SK-N-SH (cell line): ENCODE results near the gene THEM4. TPM values are rescaled to one million over a fixed set of nuclear protein-coding genes. Genes with fewer than 3 reads are reported as not detected.

ENCODE experiments used
- CTCF ChIA-PET: fragments of 300-600, 350-600 bp; formaldehyde crosslinking; extraction: SDS; loops from one replicate; lab custom pipeline; 2021; lab: Yijun Ruan, JAX
- POLR2A ChIA-PET: fragments of 350-600 bp; sonication (Branson Sonifier 250); formaldehyde crosslinking; extraction: SDS; loops from one replicate; lab custom pipeline; 2020; ENCODE audit warnings: antibody characterized with exemption, inconsistent platforms; lab: Yijun Ruan, JAX
- DNase-seq: peaks from one replicate; pipeline ENCODE4 v3.0.0; 2012
- H2AFZ ChIP-seq: fragments of 200-600 bp; sonication (generic); 2 replicates; pipeline ENCODE4 v1.8.1; 2016; ENCODE audit warnings: antibody characterized with exemption, mild to moderate bottlenecking, low read depth
- H3F3A ChIP-seq: fragments of 200-600 bp; sonication (generic); replicated peaks from 2 replicates; pipeline ENCODE3; 2016; ENCODE audit warnings: antibody characterized with exemption, mild to moderate bottlenecking; ENCODE audit not compliant: insufficient read depth
- H3K27ac ChIP-seq, 2 experiments: fragments of 200-500 bp in 1 of 2; fragments of 200-600 bp in 1 of 2; sonication (Bioruptor generic) in 1 of 2; sonication (generic), shearing (Covaris generic) in 1 of 2; 2 replicates each; pipeline versions ENCODE4 v1.5.1 to v1.6.1; 2014 to 2016; ENCODE audit warnings: low read depth in 2 of 2, inconsistent platforms in 1 of 2, low read length in 1 of 2, mild to moderate bottlenecking in 1 of 2, mixed read lengths in 1 of 2
- H3K27me3 ChIP-seq: fragments of 200-600 bp; sonication (generic), shearing (Covaris generic); 2 replicates; pipeline ENCODE4 v1.6.1; 2016; ENCODE audit warnings: mixed run types; ENCODE audit not compliant: insufficient read depth
- H3K36me3 ChIP-seq, 2 experiments: fragments of 200-500 bp in 1 of 2; fragments of 200-600 bp in 1 of 2; sonication (Bioruptor generic) in 1 of 2; sonication (generic) in 1 of 2; replicated peaks in 1 of 2; 2 replicates each; pipeline versions ENCODE3 to v1.5.1; 2014 to 2016; ENCODE audit warnings: low read length in 1 of 2, mild to moderate bottlenecking in 1 of 2; ENCODE audit not compliant: insufficient read depth in 2 of 2, control insufficient read depth in 1 of 2
- H3K4me1 ChIP-seq, 2 experiments: fragments of 200-500 bp in 1 of 2; fragments of 200-600 bp in 1 of 2; sonication (Bioruptor generic) in 1 of 2; sonication (generic), shearing (Covaris generic) in 1 of 2; 2 replicates each; pipeline versions ENCODE4 v1.5.1 to v1.6.1; 2014 to 2016; ENCODE audit warnings: low read depth in 1 of 2, low read length in 1 of 2, mixed run types in 1 of 2; ENCODE audit not compliant: insufficient read depth in 2 of 2, control insufficient read depth in 1 of 2
- H3K4me2 ChIP-seq: fragments of 200-600 bp; sonication (generic), shearing (Covaris generic); 2 replicates; pipeline ENCODE4 v1.6.1; 2017; ENCODE audit warnings: mixed run types
- H3K4me3 ChIP-seq, 2 experiments: fragments of 200-500 bp in 1 of 2; fragments of 200-600 bp in 1 of 2; sonication (Bioruptor generic) in 1 of 2; sonication (generic), shearing (Covaris generic) in 1 of 2; 2 replicates each; pipeline versions ENCODE4 v1.5.1 to v1.8.1; 2014 to 2016; ENCODE audit warnings: low read depth in 2 of 2, inconsistent platforms in 1 of 2, low read length in 1 of 2, mild to moderate bottlenecking in 1 of 2, mixed read lengths in 1 of 2, moderate library complexity in 1 of 2
- H3K79me2 ChIP-seq: fragments of 200-600 bp; sonication (generic); 2 replicates; pipeline ENCODE4 v1.8.1; 2017; ENCODE audit warnings: mild to moderate bottlenecking; ENCODE audit not compliant: insufficient read depth
- H3K9ac ChIP-seq: fragments of 200-600 bp; sonication (generic); 2 replicates; pipeline ENCODE4 v1.6.1; 2017; ENCODE audit warnings: mixed run types
- H3K9me2 ChIP-seq: fragments of 200-600 bp; sonication (generic); 2 replicates; pipeline ENCODE4 v1.6.1; 2017; ENCODE audit warnings: mixed run types
- H3K9me3 ChIP-seq: fragments of 200-600 bp; sonication (generic); 2 replicates; pipeline ENCODE4 v1.6.1; 2017; ENCODE audit warnings: mixed run types, mild to moderate bottlenecking, moderate library complexity
- H4K20me1 ChIP-seq: fragments of 200-600 bp; sonication (generic); 2 replicates; pipeline ENCODE4 v1.6.1; 2017; ENCODE audit warnings: mild to moderate bottlenecking, mixed run types; ENCODE audit not compliant: insufficient read depth
- EP300 ChIP-seq, 2 experiments: IDR thresholded peaks; 2 replicates each; pipeline versions ENCODE4 v1.4.0 to v1.6.1; 2012; ENCODE audit warnings: borderline replicate concordance in 1 of 2, low read depth in 1 of 2, low read length in 1 of 2
- FOSL2 ChIP-seq: IDR thresholded peaks from 2 replicates; pipeline ENCODE4 v1.4.0; 2012; ENCODE audit warnings: low read depth, mild to moderate bottlenecking, moderate library complexity, borderline replicate concordance
- FOXJ3 ChIP-seq: sonication (generic); formaldehyde crosslinking; IDR thresholded peaks from 2 replicates; pipeline ENCODE4 v1.5.1; 2020; ENCODE audit warnings: mild to moderate bottlenecking, missing genetic modification reagents
- GABPA ChIP-seq: IDR thresholded peaks from 2 replicates; pipeline ENCODE4 v1.4.0; 2012; ENCODE audit warnings: low read depth, mild to moderate bottlenecking
- MEF2A ChIP-seq: IDR thresholded peaks from 2 replicates; pipeline ENCODE4 v1.4.0; 2012; ENCODE audit warnings: low read depth, borderline replicate concordance
- MXI1 ChIP-seq: IDR thresholded peaks from 2 replicates; pipeline ENCODE4 v1.6.1; 2012; ENCODE audit warnings: mild to moderate bottlenecking, low read depth, low read length, improper control_type of control experiment
- RFX5 ChIP-seq: IDR thresholded peaks from 2 replicates; pipeline ENCODE4 v1.6.1; 2012; ENCODE audit warnings: mild to moderate bottlenecking, improper control_type of control experiment, low read length
- RXRA ChIP-seq: IDR thresholded peaks from 2 replicates; pipeline ENCODE4 v1.4.0; 2012; ENCODE audit warnings: low read depth, mild to moderate bottlenecking, borderline replicate concordance
- SIN3A ChIP-seq: IDR thresholded peaks from 2 replicates; pipeline ENCODE4 v1.6.1; 2012; ENCODE audit warnings: low read depth, mild to moderate bottlenecking, low read length, moderate library complexity, borderline replicate concordance
- TEAD4 ChIP-seq: IDR thresholded peaks from 2 replicates; pipeline ENCODE4 v1.4.0; 2012; ENCODE audit warnings: mild to moderate bottlenecking, borderline replicate concordance; ENCODE audit not compliant: insufficient read depth
- YY1 ChIP-seq: IDR thresholded peaks from 2 replicates; pipeline ENCODE4 v1.4.0; 2012; ENCODE audit warnings: low read depth, mild to moderate bottlenecking
- WGBS: methylation state at CpG from one replicate; pipeline ENCODE4 v1.1.6; 2017; ENCODE audit warnings: low lambda C conversion rate; 5-methylcytosine and 5-hydroxymethylcytosine counted together
- polyA plus RNA-seq, 3 experiments: library from polyadenylated mRNA; depleted of rRNA; stranded (reverse); fragments of >200 nt; gene quantifications; 2 replicates each; pipeline ENCODE4 v1.2.3, GENCODE V29; 2012
- TF ChIP-seq, protein P1 (sequence below): IDR thresholded peaks from 2 replicates; pipeline ENCODE4 v1.6.1; 2012; ENCODE audit warnings: mild to moderate bottlenecking, low read depth, low read length, moderate library complexity
- TF ChIP-seq, protein P2 (sequence below): fragments of 150-350 bp; IDR thresholded peaks from 2 replicates; pipeline ENCODE4 v1.6.1; 2017; ENCODE audit warnings: antibody characterized with exemption, low read length, low read depth, borderline replicate concordance

Gene THEM4
- polyA plus RNA-seq, 1 of the 3 experiments (the other 2 are of a cell fraction): 10.1 TPM

DNA sequence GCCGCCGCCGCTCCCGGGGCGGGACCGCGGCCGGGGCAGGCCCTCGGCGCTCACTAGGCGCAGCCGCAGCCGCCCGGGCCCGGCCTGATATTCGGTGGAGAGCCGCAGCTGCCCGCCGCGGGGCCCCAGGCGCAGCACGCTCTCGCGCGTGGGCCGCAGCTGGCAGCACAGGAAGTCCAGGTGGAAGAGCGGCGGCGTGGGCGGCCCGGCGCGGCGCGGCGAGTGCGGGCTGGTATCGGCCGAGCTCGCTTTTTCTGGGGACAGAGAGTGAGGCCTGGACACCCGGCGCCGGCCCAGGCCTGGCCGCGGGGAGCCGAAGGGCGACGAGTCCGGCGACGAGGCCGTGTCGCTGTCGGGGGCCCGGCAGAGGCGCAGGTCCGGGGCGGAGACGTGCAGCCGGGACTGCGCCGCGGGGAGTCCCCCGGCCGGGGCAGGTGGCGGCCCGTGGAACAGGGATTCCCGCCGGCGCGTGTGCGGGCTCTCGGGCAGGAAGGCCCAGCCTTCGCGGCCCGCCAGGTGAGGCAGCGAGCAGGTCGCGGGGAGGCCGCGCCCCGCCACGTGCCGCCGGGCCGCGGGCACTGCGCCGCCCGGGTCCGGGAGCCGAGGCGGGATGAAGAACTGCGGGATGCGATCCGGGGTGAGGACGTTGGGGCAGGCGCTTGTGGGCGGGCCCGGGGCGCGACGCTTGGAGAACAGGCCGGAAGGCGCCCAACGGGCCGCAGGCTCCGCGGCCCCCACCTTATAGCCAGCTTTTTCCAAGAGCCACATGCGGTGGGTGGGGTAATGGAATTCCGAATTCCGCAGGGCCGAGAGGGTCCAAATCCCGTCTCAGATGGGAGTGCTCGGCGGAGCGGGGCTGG is 70.9 kb downstream of the THEM4 start:
- Histone ChIP-seq H3K4me1 (peaks cover 0 to 8% of the 10 kb centered on the region in 2 experiments; a peak in 1 of 4 replicates), H3K9ac (no peak overlapping the region), H4K20me1 (no peaks in the 10 kb centered on the region), H3K4me2 (no peak overlapping the region), H3K36me3 (no peaks in the 10 kb centered on the region), H3K79me2 (no peaks in the 10 kb centered on the region), H3K9me3 (no peaks in the 10 kb centered on the region), H3K4me3 (no peak overlapping the region), H3F3A (no peaks in the 10 kb centered on the region), H3K9me2 (no peaks in the 10 kb centered on the region), H2AFZ (no peak overlapping the region), H3K27ac (no peak overlapping the region), H3K27me3 (no peaks in the 10 kb centered on the region)
- no peak for DNase-seq
- CTCF ChIA-PET: no interaction called here
- 93% methylated on average over 111 of the region's 117 CpGs for WGBS
- TF ChIP-seq GABPA (no peak), MXI1 (no peak), FOXJ3 (CRISPR knock-in tag) (no peak), RFX5 (no peak), YY1 (no peak), MEF2A (no peak), TEAD4 (no peak), FOSL2 (no peak), EP300 (IDR thresholded peaks at IDR 0.05; ENCODE audit: borderline replicate concordance in 1 of 2, low read depth in 1 of 2, low read length in 1 of 2) (no peak), SIN3A (no peak), RXRA (no peak)
- TF ChIP-seq, protein P1, sequence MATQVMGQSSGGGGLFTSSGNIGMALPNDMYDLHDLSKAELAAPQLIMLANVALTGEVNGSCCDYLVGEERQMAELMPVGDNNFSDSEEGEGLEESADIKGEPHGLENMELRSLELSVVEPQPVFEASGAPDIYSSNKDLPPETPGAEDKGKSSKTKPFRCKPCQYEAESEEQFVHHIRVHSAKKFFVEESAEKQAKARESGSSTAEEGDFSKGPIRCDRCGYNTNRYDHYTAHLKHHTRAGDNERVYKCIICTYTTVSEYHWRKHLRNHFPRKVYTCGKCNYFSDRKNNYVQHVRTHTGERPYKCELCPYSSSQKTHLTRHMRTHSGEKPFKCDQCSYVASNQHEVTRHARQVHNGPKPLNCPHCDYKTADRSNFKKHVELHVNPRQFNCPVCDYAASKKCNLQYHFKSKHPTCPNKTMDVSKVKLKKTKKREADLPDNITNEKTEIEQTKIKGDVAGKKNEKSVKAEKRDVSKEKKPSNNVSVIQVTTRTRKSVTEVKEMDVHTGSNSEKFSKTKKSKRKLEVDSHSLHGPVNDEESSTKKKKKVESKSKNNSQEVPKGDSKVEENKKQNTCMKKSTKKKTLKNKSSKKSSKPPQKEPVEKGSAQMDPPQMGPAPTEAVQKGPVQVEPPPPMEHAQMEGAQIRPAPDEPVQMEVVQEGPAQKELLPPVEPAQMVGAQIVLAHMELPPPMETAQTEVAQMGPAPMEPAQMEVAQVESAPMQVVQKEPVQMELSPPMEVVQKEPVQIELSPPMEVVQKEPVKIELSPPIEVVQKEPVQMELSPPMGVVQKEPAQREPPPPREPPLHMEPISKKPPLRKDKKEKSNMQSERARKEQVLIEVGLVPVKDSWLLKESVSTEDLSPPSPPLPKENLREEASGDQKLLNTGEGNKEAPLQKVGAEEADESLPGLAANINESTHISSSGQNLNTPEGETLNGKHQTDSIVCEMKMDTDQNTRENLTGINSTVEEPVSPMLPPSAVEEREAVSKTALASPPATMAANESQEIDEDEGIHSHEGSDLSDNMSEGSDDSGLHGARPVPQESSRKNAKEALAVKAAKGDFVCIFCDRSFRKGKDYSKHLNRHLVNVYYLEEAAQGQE: no peak
- TF ChIP-seq, protein P2, sequence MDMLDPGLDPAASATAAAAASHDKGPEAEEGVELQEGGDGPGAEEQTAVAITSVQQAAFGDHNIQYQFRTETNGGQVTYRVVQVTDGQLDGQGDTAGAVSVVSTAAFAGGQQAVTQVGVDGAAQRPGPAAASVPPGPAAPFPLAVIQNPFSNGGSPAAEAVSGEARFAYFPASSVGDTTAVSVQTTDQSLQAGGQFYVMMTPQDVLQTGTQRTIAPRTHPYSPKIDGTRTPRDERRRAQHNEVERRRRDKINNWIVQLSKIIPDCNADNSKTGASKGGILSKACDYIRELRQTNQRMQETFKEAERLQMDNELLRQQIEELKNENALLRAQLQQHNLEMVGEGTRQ: no peak
- POLR2A ChIA-PET: no interaction called here
